ENCODE data around the gene CORO6.

GRCh38 chr17:29664743-29665480, 42.2 kb upstream of the CORO6 start:
- TF ChIP-seq POLR2A (IDR thresholded peaks at IDR 0.05; ENCODE audit: low read length): no peak
- TF ChIP-seq USF2 (IDR thresholded peaks at IDR 0.05): no peak
- no peak for TF ChIP-seq MAX (IDR thresholded peaks at IDR 0.05)
- no peak for TF ChIP-seq MAFK (IDR thresholded peaks at IDR 0.05; ENCODE audit: partially characterized antibody)
- no peak for TF ChIP-seq PBX3 (IDR thresholded peaks at IDR 0.05)
- TF ChIP-seq ZSCAN20 (CRISPR knock-in tag; IDR thresholded peaks at IDR 0.05): no peak
- TF ChIP-seq NR3C1 (IDR thresholded peaks at IDR 0.05): no peak
- no peak for TF ChIP-seq CTCF (IDR thresholded peaks at IDR 0.05)
- no peak for TF ChIP-seq REST (IDR thresholded peaks at IDR 0.05)
- TF ChIP-seq BHLHE40 (IDR thresholded peaks at IDR 0.05; ENCODE audit: low read depth, low read length): no peak
- no peak for TF ChIP-seq HES2 (IDR thresholded peaks at IDR 0.05)
- TF ChIP-seq RAD21 (conservative IDR thresholded peaks at IDR 0.05 in 1 of 2, IDR thresholded peaks at IDR 0.05 in 1 of 2): no peak
- TF ChIP-seq EP300 (IDR thresholded peaks at IDR 0.05): no peak

Measured in A549 (cell line).